AG09319 (cell line): ENCODE data around the gene MRPL28.

ENCODE experiments used
- DNase-seq: peaks from one replicate; pipeline ENCODE4 v3.0.0-alpha.2; 2010; ENCODE audit warnings: low read depth; ENCODE audit errors: extremely low read depth
- TF ChIP-seq, protein P1 (sequence below): IDR thresholded peaks from 2 replicates; pipeline ENCODE4 v1.5.1; 2011; ENCODE audit warnings: low read depth, mild to moderate bottlenecking, inconsistent platforms, low read length, moderate library complexity

Gene MRPL28

DNA sequence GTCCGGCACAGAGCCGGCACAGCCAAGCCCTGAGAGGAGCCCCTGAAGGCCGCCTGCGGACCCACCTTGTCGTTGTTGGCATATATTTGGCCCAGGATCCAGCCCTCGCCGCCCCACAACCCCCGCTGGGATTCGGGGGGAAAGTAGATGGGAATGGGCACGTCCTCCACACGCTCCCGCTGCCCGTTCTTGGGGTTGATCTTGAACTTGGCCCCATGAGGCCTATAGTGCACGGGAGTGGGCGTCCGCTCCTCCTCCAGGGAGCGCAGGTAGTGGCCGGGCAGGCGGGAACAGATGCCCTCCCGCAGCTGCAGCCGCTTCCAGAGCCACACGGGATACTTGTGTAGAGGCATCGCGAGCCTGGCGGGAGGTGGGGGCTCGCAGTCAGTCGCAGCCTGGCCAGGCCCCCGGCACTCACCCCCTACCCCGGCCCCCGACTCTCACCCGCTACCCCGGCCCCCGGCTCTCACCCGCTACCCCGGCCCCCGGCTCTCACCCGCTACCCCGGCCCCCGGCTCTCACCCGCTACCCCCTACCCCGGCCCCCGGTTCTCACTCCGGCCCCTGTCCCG lies 387 bp downstream of the MRPL28 start:
- DNase-seq: no peak
- TF ChIP-seq, protein P1, sequence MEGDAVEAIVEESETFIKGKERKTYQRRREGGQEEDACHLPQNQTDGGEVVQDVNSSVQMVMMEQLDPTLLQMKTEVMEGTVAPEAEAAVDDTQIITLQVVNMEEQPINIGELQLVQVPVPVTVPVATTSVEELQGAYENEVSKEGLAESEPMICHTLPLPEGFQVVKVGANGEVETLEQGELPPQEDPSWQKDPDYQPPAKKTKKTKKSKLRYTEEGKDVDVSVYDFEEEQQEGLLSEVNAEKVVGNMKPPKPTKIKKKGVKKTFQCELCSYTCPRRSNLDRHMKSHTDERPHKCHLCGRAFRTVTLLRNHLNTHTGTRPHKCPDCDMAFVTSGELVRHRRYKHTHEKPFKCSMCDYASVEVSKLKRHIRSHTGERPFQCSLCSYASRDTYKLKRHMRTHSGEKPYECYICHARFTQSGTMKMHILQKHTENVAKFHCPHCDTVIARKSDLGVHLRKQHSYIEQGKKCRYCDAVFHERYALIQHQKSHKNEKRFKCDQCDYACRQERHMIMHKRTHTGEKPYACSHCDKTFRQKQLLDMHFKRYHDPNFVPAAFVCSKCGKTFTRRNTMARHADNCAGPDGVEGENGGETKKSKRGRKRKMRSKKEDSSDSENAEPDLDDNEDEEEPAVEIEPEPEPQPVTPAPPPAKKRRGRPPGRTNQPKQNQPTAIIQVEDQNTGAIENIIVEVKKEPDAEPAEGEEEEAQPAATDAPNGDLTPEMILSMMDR: no peak

DNA sequence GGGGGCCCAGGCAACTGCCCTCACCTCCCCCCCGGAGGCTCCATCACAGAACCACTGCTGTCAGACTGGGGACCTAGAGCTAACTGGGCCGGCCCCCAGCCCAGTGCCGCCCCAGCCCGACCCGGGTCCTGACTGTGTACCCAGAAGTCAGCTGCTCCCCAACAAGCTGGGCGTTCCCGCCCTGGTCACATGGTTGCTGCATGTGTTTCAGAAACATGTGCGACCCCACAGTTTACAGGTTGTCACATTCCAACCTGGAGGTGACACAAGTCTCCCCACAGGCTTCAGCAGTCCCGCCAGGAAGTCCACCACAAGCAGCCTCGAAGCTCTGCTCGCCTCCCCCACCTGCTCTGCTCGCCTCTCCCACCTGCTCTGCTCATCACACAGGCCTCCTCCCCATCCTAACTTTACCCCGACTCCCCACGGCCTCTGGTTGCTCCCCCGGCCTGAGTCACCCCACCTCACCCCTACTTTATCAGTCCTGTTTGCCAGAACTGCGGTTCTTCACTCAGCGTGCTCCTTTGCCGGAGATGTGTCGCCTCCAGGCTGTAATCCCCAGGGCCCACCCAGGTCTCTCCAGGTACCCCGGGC lies 968 bp downstream of the MRPL28 start:
- DNase-seq: no peak
- TF ChIP-seq, protein P1: no peak

DNA sequence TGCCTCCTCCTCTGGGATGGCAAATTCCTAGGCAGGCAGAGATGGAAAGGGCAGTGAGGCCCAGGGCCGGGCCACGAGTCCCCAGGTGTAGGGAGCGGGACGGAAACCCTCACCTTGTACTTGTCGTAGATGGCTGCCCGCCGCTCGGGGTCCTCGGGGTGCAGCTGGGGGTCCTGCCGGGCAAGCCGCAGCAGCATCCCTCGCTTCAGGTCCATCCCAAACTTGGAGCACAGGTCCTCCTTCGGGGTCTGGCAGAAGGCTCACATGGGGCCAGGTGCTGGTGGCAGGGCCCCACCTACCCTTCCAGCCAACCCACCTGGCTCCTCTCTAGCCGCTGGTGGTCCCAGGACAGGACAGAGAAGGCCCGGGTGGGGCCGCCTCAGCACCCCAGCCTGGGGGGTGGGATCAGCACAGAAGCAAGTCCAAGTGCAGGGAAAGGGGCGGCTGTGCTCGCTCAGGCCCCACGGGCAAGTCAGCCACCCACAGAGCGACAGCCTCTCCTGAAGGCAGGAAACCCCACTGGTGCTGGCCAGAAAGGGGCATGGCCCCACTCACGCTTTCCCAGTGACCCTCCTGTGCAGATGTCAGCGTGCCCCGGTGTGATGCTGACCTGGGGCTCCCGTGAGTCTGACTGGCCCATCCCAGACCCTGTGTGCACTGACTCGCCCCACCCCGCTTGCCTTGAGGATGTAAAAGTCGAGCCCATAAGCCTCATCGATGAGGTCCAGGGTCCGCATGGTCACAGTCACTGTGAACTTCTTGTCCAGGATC lies 1.8 kb downstream of the MRPL28 start:
- no peak for DNase-seq
- TF ChIP-seq, protein P1: no peak

DNA sequence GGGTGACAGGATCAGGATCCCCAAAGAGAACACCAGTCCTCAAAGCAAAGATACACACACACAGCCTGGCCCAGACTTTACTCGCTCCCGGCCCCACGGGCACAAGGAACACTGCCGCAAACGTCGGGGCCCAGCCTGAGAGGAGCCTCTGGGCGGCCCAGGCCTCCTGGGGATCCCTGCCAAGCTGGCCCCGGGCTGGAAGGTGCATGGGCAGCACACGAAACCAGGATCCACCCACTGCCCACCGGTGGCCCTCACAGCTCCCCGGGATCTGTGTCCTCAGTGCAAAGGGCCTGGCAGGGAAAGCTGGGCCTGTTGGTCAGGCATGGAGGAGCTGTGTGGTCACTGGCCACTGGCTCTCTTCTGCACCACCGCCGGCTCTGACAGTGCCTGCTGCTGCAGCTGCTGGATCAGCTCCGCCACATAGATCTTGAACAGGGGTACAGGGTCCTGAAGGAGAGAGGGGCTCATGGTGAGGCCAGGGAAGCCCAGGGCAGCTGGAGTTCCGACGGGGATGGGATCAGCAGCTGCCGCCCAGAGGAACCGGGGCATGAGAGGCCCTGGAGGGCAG lies 2.9 kb downstream of the MRPL28 start:
- no peak for DNase-seq
- TF ChIP-seq, protein P1: no peak

DNA sequence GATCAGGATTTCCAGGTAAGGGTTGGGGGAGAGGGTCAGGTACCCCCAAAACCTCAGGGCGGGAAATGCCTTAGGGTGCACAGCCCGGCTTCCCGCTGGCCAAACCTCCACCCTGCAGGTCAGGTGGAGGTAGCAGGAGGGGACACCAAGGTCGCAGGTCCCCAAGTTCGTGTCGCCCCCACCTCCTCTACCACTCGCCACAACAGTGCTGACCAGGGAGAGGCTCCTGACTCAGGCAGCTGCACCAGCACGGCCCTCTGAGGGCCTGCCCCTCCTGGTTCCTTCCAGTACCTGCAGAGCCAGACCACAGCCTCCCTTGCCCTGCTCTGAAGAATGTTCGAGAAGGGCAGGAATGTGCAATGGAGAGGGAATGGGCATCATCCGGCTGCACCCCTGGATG lies 3.9 kb downstream of the MRPL28 start:
- no peak for DNase-seq
- TF ChIP-seq, protein P1: no peak

DNA sequence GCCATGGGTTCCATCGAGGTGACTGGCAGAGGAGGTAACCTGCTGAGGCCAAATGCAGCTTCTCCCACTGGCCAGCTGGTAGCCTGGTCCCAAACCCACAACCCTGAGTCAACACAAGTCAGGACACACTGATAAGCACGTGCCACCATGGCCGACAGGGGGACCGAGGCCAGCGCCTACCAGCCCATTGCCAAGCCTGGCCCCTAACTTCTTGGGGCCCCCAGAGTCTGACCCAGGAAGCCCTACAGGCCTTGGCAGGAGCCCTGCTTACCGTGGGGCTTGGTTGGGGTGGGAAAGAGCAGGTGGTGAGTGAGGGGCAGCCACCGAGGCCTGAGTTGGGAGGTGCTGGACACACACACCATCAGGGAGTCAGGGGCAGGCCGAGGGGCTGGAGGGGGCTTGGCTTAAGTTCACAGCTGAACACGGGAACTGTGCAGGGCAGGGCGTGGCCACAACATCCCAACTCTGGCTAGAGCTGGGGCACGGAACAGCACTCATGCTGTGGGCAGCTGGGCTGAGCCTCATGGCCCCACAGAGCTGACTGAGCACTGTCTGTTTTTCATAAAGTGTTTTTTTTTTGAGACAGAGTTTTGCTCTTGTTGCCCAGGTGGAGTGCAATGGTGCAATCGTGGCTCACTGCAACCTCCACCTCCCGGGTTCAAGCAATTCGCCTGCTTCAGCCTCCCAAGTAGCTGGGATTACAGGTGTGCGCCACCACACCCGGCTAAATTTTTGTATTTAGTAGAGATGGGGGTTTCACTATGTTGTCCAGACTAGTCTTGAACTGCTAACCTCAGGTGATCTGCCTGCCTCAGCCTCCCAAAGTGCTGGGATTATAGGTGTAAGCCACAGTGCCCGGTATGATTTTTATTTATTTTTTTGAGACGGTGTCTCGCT lies 5.5 kb downstream of the MRPL28 start:
- DNase-seq: no peak
- TF ChIP-seq, protein P1: no peak
